ENCODE results near the gene VSTM2L. TPM values are rescaled to one million over a fixed set of nuclear protein-coding genes. Genes with fewer than 3 reads are reported as not detected.

VSTM2L gene
- total RNA-seq, 1 experiment from 2014 or later: 4.0 TPM

- H3K4me3 ChIP-seq: no peak overlapping the region
- no peaks in the 10 kb centered on the region for H3K36me3 ChIP-seq
- no peak for DNase-seq
- no peaks in the 10 kb centered on the region for H3K27me3 ChIP-seq
- H3K9me3 ChIP-seq: no peaks in the 10 kb centered on the region
These were observed 10.9 kb upstream of the VSTM2L start for GRCh38 chr20:37892001-37892400.

DNA sequence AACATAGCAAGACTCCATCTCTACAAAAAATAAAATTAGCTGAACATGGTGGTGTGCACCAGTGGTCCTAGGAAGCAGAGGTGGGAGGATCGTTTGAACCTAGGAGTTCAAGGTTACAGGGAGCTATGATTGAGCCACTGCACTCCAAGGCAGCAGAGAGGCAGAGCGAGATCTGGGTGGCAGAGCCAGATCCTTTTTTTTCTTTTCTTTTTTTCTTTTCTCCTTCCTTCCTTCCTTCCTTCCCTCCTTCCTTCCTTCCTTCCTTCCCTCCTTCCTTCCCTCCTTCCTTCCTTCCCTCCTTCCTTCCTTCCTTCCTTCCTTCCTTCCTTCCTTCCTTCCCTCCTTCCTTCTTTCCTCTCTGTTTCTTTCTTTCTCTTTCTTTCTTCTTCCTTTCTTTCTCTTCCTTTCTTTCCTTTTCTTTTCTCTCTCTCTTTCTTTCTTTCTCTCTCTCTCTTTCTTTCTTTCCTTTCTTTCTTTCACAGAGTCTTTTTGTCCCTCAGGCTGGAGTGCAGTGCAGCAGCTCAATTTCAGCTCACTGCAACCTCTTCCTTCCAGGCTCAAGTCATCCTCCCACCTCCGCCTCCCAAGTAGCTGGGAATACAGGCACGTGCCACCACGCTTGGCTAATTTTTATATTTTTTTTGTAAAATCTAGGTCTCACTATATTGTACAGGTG lies 9.2 kb upstream of the VSTM2L start:
- Histone ChIP-seq H3K36me3 (no peaks in the 10 kb centered on the region), H3K9me3 (no peaks in the 10 kb centered on the region), H3K27me3 (no peaks in the 10 kb centered on the region), H3K4me3 (no peak overlapping the region)
- no peak for DNase-seq

GRCh38 chr20:37894454-37894853 lies 8.5 kb upstream of the VSTM2L start:
- H3K9me3 ChIP-seq: no peaks in the 10 kb centered on the region
- H3K4me3 ChIP-seq: no peak overlapping the region
- H3K27me3 ChIP-seq: no peaks in the 10 kb centered on the region
- no peaks in the 10 kb centered on the region for H3K36me3 ChIP-seq
- DNase-seq: no peak

DNA sequence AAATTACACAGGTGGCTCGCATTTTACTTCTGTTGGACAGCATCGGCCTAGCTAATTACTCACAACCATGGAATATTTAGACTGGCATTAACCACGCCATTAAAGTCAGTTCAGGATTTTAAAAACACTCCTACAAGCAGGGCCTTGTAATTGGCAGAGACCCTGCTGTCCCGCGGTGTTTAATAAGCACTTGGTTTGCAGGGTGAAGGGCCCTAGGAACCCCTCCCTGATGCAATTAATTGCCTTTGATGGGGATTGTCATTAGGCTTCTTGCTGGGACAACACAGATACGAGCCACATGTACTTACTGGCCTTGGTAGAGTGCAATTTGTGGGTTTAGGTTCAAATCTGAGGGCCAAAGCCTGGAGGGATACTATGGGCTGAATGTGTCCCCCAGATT lies 7.8 kb upstream of the VSTM2L start:
- Histone ChIP-seq H3K36me3 (no peaks in the 10 kb centered on the region), H3K4me3 (no peak overlapping the region), H3K9me3 (no peaks in the 10 kb centered on the region), H3K27me3 (no peaks in the 10 kb centered on the region)
- no peak for DNase-seq

- Histone ChIP-seq H3K9me3 (no peaks in the 10 kb centered on the region), H3K36me3 (no peaks in the 10 kb centered on the region), H3K4me3 (no peak overlapping the region), H3K27me3 (peaks cover 2% of the 10 kb centered on the region; the same call in 1 of the 2 replicates)
- DNase-seq: peak; percentile 89
These were observed 5.9 kb upstream of the VSTM2L start for GRCh38 chr20:37896932-37897548.

GRCh38 chr20:37898233-37899104 lies 4.5 kb upstream of the VSTM2L start:
- no peaks in the 10 kb centered on the region for H3K9me3 ChIP-seq
- no peaks in the 10 kb centered on the region for H3K36me3 ChIP-seq
- no peak overlapping the region for H3K4me3 ChIP-seq
- peaks cover 3% of the 10 kb centered on the region; the same call in 1 of the 2 replicates for H3K27me3 ChIP-seq
- DNase-seq: peak; percentile 69

- no peak for DNase-seq
- Histone ChIP-seq H3K4me3 (no peak overlapping the region), H3K9me3 (no peaks in the 10 kb centered on the region), H3K36me3 (no peaks in the 10 kb centered on the region), H3K27me3 (peaks cover 5% of the 10 kb centered on the region; the same call in 1 of the 2 replicates)
These were observed 3.6 kb upstream of the VSTM2L start for GRCh38 chr20:37899105-37900045.

DNA sequence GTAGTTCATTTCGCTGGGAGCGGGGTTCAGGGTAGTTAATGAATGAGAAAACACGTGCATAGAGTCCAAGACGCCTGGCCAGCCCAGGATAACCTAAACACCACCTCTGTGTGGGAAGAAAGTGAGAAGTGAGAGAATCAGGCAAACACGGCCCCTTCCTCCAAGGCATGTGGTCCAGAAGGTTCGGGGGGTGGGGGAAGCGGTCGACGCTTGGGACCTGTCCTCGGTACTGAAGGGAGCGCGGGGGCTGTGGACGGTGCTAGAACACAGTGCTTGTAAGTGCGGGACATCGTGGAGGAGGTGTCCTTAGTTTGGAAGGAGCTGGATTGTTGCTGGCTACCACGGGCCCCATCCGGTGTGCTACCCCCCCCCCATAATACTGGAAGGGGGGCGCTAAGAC lies 1.7 kb upstream of the VSTM2L start:
- DNase-seq: no peak
- Histone ChIP-seq H3K4me3 (no peak overlapping the region), H3K27me3 (peaks cover 5% of the 10 kb centered on the region; the same call in 1 of the 2 replicates), H3K9me3 (no peaks in the 10 kb centered on the region), H3K36me3 (no peaks in the 10 kb centered on the region)

DNA sequence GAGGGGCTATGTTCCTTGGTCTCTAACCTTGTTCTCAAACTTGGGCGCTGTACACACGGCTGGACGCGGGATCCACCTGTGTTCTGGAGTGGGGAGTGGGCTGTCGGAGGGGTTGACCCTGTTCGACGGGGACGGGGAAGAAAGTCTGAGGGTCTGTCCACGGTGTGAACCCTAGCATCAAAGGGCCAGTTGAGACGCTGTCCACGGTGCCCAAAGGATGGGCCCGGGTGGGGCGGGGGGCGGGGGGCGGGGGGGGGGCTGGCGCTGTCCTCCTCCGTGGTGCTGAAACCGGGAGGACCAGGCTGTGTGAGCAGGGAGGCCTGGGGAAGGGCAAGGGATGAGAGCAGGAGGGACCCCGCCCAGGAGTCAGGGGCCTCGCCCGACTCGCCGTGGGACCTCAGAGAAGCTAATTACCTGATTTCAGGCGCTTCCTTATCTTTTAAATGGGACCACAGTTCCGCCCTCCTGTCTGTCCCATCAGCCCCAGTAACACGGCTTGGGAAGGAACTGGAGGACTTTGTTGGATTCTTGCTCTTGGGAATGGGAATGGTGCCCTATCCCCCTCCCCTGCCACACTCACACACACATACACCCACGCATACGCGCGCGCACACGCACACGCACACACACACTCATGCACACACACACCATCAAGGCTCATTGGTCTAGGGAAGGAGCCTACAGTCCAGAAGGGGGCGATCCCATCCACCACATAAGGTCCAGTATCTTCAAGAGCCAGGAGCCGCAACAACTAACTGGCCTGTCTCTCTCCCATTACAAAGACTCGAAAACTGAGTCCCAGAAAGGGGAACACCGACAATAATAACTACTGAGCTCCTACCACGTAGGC lies 1.0 kb upstream of the VSTM2L start:
- H3K27me3 ChIP-seq: peaks cover 5% of the 10 kb centered on the region; the same call in 1 of the 2 replicates
- no peaks in the 10 kb centered on the region for H3K36me3 ChIP-seq
- DNase-seq: peak; percentile 45
- no peak overlapping the region; the same call in 1 of the 2 replicates for H3K4me3 ChIP-seq
- no peaks in the 10 kb centered on the region for H3K9me3 ChIP-seq

- Histone ChIP-seq H3K27me3 (peaks cover 5% of the 10 kb centered on the region; the same call in 1 of the 2 replicates), H3K9me3 (no peaks in the 10 kb centered on the region), H3K4me3 (peak overlapping the region; percentile 45; the same call in 1 of the 2 replicates), H3K36me3 (no peaks in the 10 kb centered on the region)
- no peak for DNase-seq
These were observed 535 bp downstream of the VSTM2L start for GRCh38 chr20:37903317-37904007.

DNA sequence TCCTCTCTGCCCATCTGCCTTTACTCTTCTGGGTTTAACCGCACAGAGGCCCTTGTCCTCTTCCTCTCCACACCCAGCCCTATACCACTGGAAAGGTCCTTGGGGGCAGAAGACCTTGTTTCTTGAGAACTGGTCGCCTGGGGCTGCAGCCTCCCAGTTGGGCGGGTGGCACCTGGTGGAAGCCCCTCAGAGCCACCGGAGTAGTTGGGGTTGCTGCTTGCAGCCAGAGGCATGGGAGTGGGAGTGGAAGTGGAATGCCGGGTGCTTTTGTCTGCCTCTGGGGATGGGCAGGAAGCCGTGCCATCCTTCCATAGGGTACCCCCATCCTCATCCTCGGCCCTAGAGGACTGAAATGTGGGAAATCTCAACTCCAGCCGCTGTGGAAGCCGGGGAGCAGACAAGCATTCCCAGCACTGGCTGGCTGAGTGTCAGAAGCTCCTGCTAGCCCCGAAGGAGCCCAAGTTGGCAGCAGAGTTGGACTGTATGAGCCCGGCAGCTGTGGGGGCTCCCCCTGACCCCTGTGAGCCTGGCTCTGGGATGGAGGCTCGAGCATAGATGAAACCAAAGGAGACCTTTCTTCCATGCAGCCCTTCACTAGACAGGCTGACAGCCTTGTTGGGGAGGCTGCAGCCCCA lies 1.2 kb downstream of the VSTM2L start:
- Histone ChIP-seq H3K27me3 (peaks cover 5% of the 10 kb centered on the region; the same call in 1 of the 2 replicates), H3K9me3 (no peaks in the 10 kb centered on the region), H3K36me3 (no peaks in the 10 kb centered on the region), H3K4me3 (no peak overlapping the region)
- DNase-seq: no peak

GRCh38 chr20:37904845-37905373 lies 2.0 kb downstream of the VSTM2L start:
- no peak overlapping the region for H3K4me3 ChIP-seq
- H3K9me3 ChIP-seq: no peaks in the 10 kb centered on the region
- DNase-seq: no peak
- H3K27me3 ChIP-seq: peaks cover 5% of the 10 kb centered on the region; the same call in 1 of the 2 replicates
- H3K36me3 ChIP-seq: no peaks in the 10 kb centered on the region

- H3K36me3 ChIP-seq: no peaks in the 10 kb centered on the region
- H3K9me3 ChIP-seq: no peaks in the 10 kb centered on the region
- peaks cover 5% of the 10 kb centered on the region; the same call in 1 of the 2 replicates for H3K27me3 ChIP-seq
- DNase-seq: no peak
- no peak overlapping the region for H3K4me3 ChIP-seq
These were observed 3.0 kb downstream of the VSTM2L start for GRCh38 chr20:37905671-37906613.
